HL-60 (cell line): ENCODE data around the gene ITPRIP.
A peak's percentile ranks its signal among the peaks of the same experiment; 100 is the strongest.

Experiments used
- DNase-seq, 2 experiments: peaks; one replicate each; pipeline ENCODE4 v3.0.0-alpha.2; 2010 to 2020; ENCODE audit warnings: low read depth in 1 of 2, low spot score in 1 of 2
- H3K27ac ChIP-seq: fragments of 250-450 bp; sonication (Bioruptor Pico); replicated peaks from 2 replicates; pipeline ENCODE4 v1.5.1; 2020; ENCODE audit warnings: mild to moderate bottlenecking, moderate library complexity
- H3K27me3 ChIP-seq: fragments of 250-450 bp; sonication (Bioruptor Pico); 2 replicates; pipeline ENCODE4 v1.5.1; 2021; ENCODE audit warnings: mild to moderate bottlenecking, moderate library complexity; ENCODE audit not compliant: insufficient read depth, poor library complexity, severe bottlenecking
- H3K4me3 ChIP-seq: replicated peaks from 2 replicates; pipeline ENCODE4 v1.5.1; 2011; ENCODE audit warnings: mild to moderate bottlenecking, control low read depth, low read length; ENCODE audit not compliant: insufficient read depth
- CTCF ChIP-seq: IDR thresholded peaks from one replicate; pipeline ENCODE4 v1.5.1; 2011; ENCODE audit warnings: low read length, control low read depth, inconsistent platforms; ENCODE audit not compliant: insufficient read depth
- GABPA ChIP-seq: IDR thresholded peaks from 2 replicates; pipeline ENCODE4 v1.6.1; 2012; ENCODE audit warnings: low read depth
- POLR2AphosphoS5 ChIP-seq: IDR thresholded peaks from 2 replicates; pipeline ENCODE4 v1.6.1; 2012; ENCODE audit warnings: low read depth
- REST ChIP-seq: IDR thresholded peaks from 2 replicates; pipeline ENCODE4 v1.6.1; 2012; ENCODE audit warnings: low read depth; ENCODE audit not compliant: insufficient replicate concordance
- SPI1 ChIP-seq: IDR thresholded peaks from 2 replicates; pipeline ENCODE4 v1.6.1; 2012; ENCODE audit warnings: low read depth, mild to moderate bottlenecking, borderline replicate concordance

Gene ITPRIP

GRCh38 chr10:104276192-104276591 is 62.1 kb downstream of the ITPRIP start:
- no peak for DNase-seq
- TF ChIP-seq CTCF (no peak), SPI1 (no peak), POLR2AphosphoS5 (no peak), REST (no peak)
- Histone ChIP-seq H3K4me3 (no peak overlapping the region), H3K27ac (no peak overlapping the region), H3K27me3 (no peaks in the 10 kb centered on the region)

GRCh38 chr10:104274762-104275721 is 63.2 kb downstream of the ITPRIP start:
- H3K27me3 ChIP-seq = no peaks in the 10 kb centered on the region
- no peak overlapping the region for H3K27ac ChIP-seq
- H3K4me3 ChIP-seq = peak overlapping the region; percentile 25
- TF ChIP-seq CTCF (peak; percentile 62), POLR2AphosphoS5 (no peak), SPI1 (no peak), GABPA (no peak)
- peak in 1 of 2 experiments; percentile 36 for DNase-seq

- Histone ChIP-seq H3K27ac (no peak overlapping the region), H3K27me3 (no peaks in the 10 kb centered on the region), H3K4me3 (no peak overlapping the region)
- no peak for DNase-seq
- TF ChIP-seq REST = no peak
- TF ChIP-seq SPI1 = no peak
- no peak for TF ChIP-seq GABPA
- no peak for TF ChIP-seq POLR2AphosphoS5
- TF ChIP-seq CTCF = no peak
Measured at GRCh38 chr10:104273899-104274575, 64.2 kb downstream of the ITPRIP start.
